Adrenal gland (tissue), 19 donors: Measurements from ENCODE around the gene DAG1. TPM values are rescaled to one million over a fixed set of nuclear protein-coding genes. Genes with fewer than 3 reads are reported as not detected.

ENCODE experiments used
- DNase-seq, 7 donors: peaks; one replicate each; pipeline ENCODE4 v3.0.0-alpha.2; 2019 to 2020
- H3K27ac ChIP-seq, 5 donors: fragments of 200-600 bp; sonication (generic) in 4 of 5; 1 replicate in 3 of 5; 2 replicates in 2 of 5; pipeline versions ENCODE4 v1.5.1 to v1.8.0; 2016 to 2020; ENCODE audit warnings: mild to moderate bottlenecking in 1 of 5
- H3K27me3 ChIP-seq: fragments of 200-600 bp; 2 replicates; pipeline ENCODE4 v1.8.0; 2021
- H3K36me3 ChIP-seq, 2 donors: fragments of 200-600 bp; replicated peaks in 1 of 2; 1 replicate in 1 of 2; 2 replicates in 1 of 2; pipeline versions ENCODE4 v1.5.1 to v1.8.0; 2018 to 2022
- H3K4me1 ChIP-seq, 2 donors: fragments of 200-600 bp; replicated peaks in 1 of 2; 1 replicate in 1 of 2; 2 replicates in 1 of 2; pipeline versions ENCODE4 v1.5.1 to v1.8.0; 2018 to 2021
- H3K4me3 ChIP-seq, 4 donors: fragments of 200-600 bp; sonication (generic) in 3 of 4; one replicate each; pipeline ENCODE4 v1.5.1; 2016 to 2018
- H3K9me3 ChIP-seq, 3 donors: fragments of 200-600 bp; sonication (generic) in 1 of 3; replicated peaks in 1 of 3; 1 replicate in 2 of 3; 2 replicates in 1 of 3; pipeline versions ENCODE4 v1.5.1 to v1.8.0; 2016 to 2021
- POLR2A ChIP-seq, 2 donors: fragments of 450-650 bp; IDR thresholded peaks; one replicate each; pipeline ENCODE4 v1.6.1; 2017; ENCODE audit warnings: antibody characterized with exemption in 2 of 2, mild to moderate bottlenecking in 2 of 2, moderate library complexity in 1 of 2
- WGBS, 4 donors: extraction: QIAGEN DNeasy Blood & Tissue Kit in 2 of 4; methylation state at CpG; one replicate each; pipeline versions ENCODE4 v1.1.5 to v1.1.7; 2013 to 2017; 5-methylcytosine and 5-hydroxymethylcytosine counted together
- intact Hi-C, 2 donors: fragments of 100-400 bp; cut with DNase I; formaldehyde crosslinking; loops; one replicate each; pipeline versions ENCODE4 v1.14.1 to v1.15.0; 2022 to 2023
- long read RNA-seq, 10 donors: library from polyadenylated mRNA in 3 of 10; unstranded in 2 of 10; stranded (forward) in 1 of 10; transcript quantifications; one replicate each; pipeline ENCODE4 v2.0.0 and lab custom pipeline, GENCODE V29; 2021 to 2026
- polyA plus RNA-seq, 3 donors: library from polyadenylated mRNA; stranded (reverse); fragments of 200-250 nt in 2 of 3; fragments of 350-450 nt in 1 of 3; fragmentation: Illumina TruSeq in 1 of 3; extraction: RNeasy Lipid Tissue Mini Kit (QIAGEN cat#74804) in 1 of 3; gene quantifications; one replicate each; pipeline ENCODE4 v1.2.3, GENCODE V29; 2013 to 2014
- total RNA-seq, 9 donors: library from RNA; depleted of rRNA in 4 of 9; stranded (reverse); fragments of >200 nt in 4 of 9; fragments of 120-200 nt in 1 of 9; fragmentation: NEBNext Ultra II Directional in 1 of 9; extraction: Animal tissue kit (Norgen Biotek cat#: 25700) in 1 of 9; gene quantifications; one replicate each; pipeline versions ENCODE4 v1.1.0 to v1.2.4, GENCODE V29; 2013 to 2023
- TF ChIP-seq, protein P1 (sequence below), 6 experiments: fragments of 450-650 bp in 4 of 6; fragments of 200-600 bp in 2 of 6; sonication (generic) in 1 of 6; IDR thresholded peaks; 1 replicate in 5 of 6; 2 replicates in 1 of 6; pipeline versions ENCODE4 v1.5.1 to v1.8.0; 2016 to 2021; ENCODE audit warnings: antibody characterized with exemption in 6 of 6, mild to moderate bottlenecking in 2 of 6, moderate library complexity in 1 of 6
- donor health status: healthy with polysubstance abuse.
- donor health status: Bipolar disorder and iron deficiency.
- donor health status: DM: yes; HTN: yes; CAD: no.
- donor health status: DM: no; HTN: no; CAD: no.
- donor health status: DM: no; HTN: no; CAD: no.
- donor health status: DM: yes; HTN: yes; CAD: no.

DAG1 gene
- total RNA-seq (100 to 1,000 TPM in 2 of 9 donors, 10 to 100 TPM in 7; 32.9 to 173 (median 78.9) TPM), polyA plus RNA-seq (10 to 100 TPM in 1 of 3 donors, 1 to 10 TPM in 2; 9.1 to 41.4 (median 9.1) TPM)
- long read RNA-seq, donor 1, full-length matches to known transcripts, result 6 of 6 reads
- long read RNA-seq, donor 1, partial matches to known transcripts, result 0 of 6 reads
- long read RNA-seq, donor 1, other reads (novel, unspliced or antisense), result 0 of 6 reads
- long read RNA-seq, donor 2, full-length matches to known transcripts, result 6 of 6 reads
- long read RNA-seq, donor 2, partial matches to known transcripts, result 0 of 6 reads
- long read RNA-seq, donor 2, other reads (novel, unspliced or antisense), result 0 of 6 reads
- long read RNA-seq, donor 3, full-length matches to known transcripts, result 4 of 4 reads
- long read RNA-seq, donor 3, partial matches to known transcripts, result 0 of 4 reads
- long read RNA-seq, donor 3, other reads (novel, unspliced or antisense), result 0 of 4 reads
- long read RNA-seq, donor 4, full-length matches to known transcripts, result 2 of 7 reads
- long read RNA-seq, donor 4, partial matches to known transcripts, result 0 of 7 reads
- long read RNA-seq, donor 4, other reads (novel, unspliced or antisense), result 5 of 7 reads
- long read RNA-seq, donor 5, full-length matches to known transcripts, result 7 of 35 reads
- long read RNA-seq, donor 5, partial matches to known transcripts, result 0 of 35 reads
- long read RNA-seq, donor 5, other reads (novel, unspliced or antisense), result 28 of 35 reads
- long read RNA-seq, donor 6, partial matches to known transcripts, result 0 of 8 reads
- long read RNA-seq, donor 6, other reads (novel, unspliced or antisense), result 8 of 8 reads
- long read RNA-seq, donor 7, full-length matches to known transcripts, result 4 of 4 reads
- long read RNA-seq, donor 7, partial matches to known transcripts, result 0 of 4 reads
- long read RNA-seq, donor 7, other reads (novel, unspliced or antisense), result 0 of 4 reads
- long read RNA-seq, donor 8, full-length matches to known transcripts, result 6 of 6 reads
- long read RNA-seq, donor 8, partial matches to known transcripts, result 0 of 6 reads
- long read RNA-seq, donor 8, other reads (novel, unspliced or antisense), result 0 of 6 reads
- long read RNA-seq, donor 9, full-length matches to known transcripts, result 5 of 5 reads
- long read RNA-seq, donor 9, partial matches to known transcripts, result 0 of 5 reads
- long read RNA-seq, donor 9, other reads (novel, unspliced or antisense), result 0 of 5 reads
- long read RNA-seq, donor 10, full-length matches to known transcripts, result 6 of 6 reads
- long read RNA-seq, donor 10, partial matches to known transcripts, result 0 of 6 reads
- long read RNA-seq, donor 10, other reads (novel, unspliced or antisense), result 0 of 6 reads

DNA sequence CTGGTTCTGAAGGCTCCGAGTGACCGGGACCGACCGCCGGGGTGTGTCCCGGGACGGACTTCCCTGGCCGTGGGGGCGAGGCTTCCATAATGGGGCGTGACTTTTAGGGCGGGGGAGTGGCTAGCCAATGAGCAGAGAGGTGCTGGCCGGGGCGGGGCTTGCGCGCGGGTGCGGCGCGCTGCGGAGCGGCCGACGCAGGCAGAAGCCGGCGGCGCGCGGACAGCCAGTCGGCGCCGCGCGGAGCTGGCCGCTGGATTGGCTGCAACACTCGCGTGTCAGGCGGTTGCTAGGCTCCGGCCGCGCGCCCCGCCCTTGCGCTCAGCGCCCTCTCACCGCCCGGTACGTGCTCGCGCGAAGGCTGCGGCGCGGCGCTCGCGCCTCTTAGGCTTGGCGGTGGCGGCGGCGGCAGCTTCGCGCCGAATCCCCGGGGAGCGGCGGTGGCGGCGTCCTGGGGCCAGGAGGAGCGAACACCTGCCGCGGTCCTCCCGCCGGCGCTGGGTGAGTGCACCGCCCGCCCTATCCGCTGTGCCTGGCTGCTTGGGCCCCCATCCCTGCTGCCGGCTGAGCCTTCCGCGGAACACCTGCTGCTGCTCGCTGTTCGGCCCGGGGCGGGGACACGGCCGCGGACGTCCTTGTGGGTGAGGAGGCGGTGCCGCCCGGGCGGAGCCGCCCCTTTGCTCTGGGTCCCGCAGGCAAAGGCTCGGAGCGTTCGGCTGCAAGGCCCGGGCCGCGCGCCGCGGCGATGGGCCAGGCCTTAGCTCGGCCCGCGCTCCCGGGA is at the start of gene DAG1:
DAG1 (plus strand) TSS at position 332 of the 778 bp plus-strand sequence. CDS start 40,268 bp downstream, outside the sequence.
- intact Hi-C loops, result no loop called here
- H3K9me3 ChIP-seq, result no peaks in the 10 kb centered on the region
- DNase-seq, result peak; percentile 98 to 99 (median 99)
- 0 to 1% (median 0%) methylated on average over 14 to 107 of the region's 108 CpGs for WGBS, 4 donors
- H3K27me3 ChIP-seq, result no peaks in the 10 kb centered on the region
- no peaks in the 10 kb centered on the region for H3K36me3 ChIP-seq
- peak within 1 kb of the TSS; percentile 3 to 77 (median 58) for H3K4me3 ChIP-seq
- peaks cover 39 to 40% of the 10 kb centered on the region in 2 donors for H3K4me1 ChIP-seq
- TF ChIP-seq POLR2A (IDR thresholded peaks at IDR 0.05), result peak; percentile 66 to 89
- TF ChIP-seq, protein P1, sequence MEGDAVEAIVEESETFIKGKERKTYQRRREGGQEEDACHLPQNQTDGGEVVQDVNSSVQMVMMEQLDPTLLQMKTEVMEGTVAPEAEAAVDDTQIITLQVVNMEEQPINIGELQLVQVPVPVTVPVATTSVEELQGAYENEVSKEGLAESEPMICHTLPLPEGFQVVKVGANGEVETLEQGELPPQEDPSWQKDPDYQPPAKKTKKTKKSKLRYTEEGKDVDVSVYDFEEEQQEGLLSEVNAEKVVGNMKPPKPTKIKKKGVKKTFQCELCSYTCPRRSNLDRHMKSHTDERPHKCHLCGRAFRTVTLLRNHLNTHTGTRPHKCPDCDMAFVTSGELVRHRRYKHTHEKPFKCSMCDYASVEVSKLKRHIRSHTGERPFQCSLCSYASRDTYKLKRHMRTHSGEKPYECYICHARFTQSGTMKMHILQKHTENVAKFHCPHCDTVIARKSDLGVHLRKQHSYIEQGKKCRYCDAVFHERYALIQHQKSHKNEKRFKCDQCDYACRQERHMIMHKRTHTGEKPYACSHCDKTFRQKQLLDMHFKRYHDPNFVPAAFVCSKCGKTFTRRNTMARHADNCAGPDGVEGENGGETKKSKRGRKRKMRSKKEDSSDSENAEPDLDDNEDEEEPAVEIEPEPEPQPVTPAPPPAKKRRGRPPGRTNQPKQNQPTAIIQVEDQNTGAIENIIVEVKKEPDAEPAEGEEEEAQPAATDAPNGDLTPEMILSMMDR (IDR thresholded peaks at IDR 0.05), result peak in 1 of 6 experiments; percentile 7
- peak within 1 kb of the TSS; percentile 84 to 99 (median 97) for H3K27ac ChIP-seq

DNA sequence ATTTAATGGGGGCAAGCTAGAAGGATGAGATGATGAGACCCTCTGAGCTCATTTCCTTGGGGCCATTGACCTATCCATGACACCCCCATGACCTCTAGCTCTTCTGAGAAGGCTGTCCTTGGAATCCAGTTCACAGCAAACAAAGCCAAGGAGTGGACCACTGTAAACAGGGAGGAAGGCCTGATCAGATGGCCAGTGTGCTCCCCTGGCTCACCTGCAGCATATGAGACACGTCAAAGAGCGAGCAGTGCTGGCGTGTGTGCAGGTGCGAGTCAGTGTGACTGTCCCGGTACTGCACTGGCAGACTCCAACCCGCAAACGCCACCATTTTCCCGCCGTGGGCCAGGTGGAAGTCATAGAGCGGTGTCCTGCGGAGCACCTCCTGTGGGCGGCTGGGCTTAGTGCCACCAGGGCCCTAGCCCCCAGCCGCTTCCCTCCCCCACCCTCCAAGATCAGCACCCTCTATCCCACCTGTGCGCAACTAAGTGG is 48.1 kb upstream of the DAG1 start:
- intact Hi-C loops, result no loop called here
- peak overlapping the region in 2 of 4 donors; percentile 13 to 51 for H3K4me3 ChIP-seq
- peaks cover 9 to 16% of the 10 kb centered on the region in 2 donors for H3K4me1 ChIP-seq
- no peak for DNase-seq
- 12 to 39% (median 20%) methylated on average over 4 to 14 of the region's 14 CpGs for WGBS, 4 donors
- H3K9me3 ChIP-seq, result no peaks in the 10 kb centered on the region
- TF ChIP-seq, protein P1 (IDR thresholded peaks at IDR 0.05), result no peak
- no peak for TF ChIP-seq POLR2A (IDR thresholded peaks at IDR 0.05)
- H3K27me3 ChIP-seq, result no peaks in the 10 kb centered on the region
- peak overlapping the region in 3 of 5 donors; percentile 49 to 77 (median 73) for H3K27ac ChIP-seq
- peaks cover 0 to 14% of the 10 kb centered on the region in 2 donors for H3K36me3 ChIP-seq

DNA sequence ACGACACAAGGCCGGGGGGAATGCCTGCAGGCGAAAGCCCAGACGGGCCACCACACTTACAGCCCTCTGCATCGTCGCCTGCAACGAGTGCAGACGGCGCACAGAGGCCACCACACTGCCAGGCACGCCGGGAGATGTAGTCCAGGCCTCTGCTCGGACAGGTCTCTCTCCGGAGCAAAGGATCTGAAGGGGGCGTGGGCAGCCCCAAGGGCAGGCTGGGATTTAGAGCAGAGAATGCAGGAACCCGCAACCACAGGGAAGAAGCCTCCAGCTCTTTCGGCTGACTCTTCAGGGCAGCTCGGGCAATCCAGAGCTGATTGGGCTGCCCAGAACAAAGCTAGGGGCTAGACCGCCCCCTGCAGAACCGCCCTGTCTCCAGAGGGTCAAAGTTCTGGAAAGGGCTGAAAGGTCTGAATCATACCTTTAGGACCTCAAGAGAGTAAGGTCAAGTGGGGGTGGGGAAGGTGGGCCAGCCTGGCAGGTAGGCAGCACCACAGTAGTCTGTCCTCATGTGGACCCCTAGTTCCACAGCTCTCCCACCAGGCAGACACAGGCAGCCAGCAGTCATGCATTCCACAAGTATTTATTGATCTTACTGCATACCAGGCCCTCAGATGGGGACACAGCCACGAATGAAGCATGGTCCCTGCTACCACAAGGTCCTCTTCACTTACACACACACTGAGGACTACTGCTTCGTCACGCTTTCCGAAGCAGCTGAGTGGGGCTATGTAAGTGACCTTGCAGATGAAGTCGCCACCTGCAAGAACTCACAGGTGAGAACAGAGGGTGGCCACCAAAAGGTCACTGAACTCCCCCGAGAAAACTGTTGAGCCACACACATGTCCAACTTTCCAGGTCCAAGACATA is 47.5 kb upstream of the DAG1 start, which contains the start of gene AMT:
AMT (minus strand) TSS at position 95 of the 870 bp plus-strand sequence; CDS start at position 72, 23 bp downstream.
- H3K4me3 ChIP-seq, result peak within 1 kb of the TSS in 2 of 4 donors; percentile 13 to 51

More for the DNA sequence above, 47.5 kb upstream of the DAG1 start, which contains the start of gene AMT:
- H3K27me3 ChIP-seq, result no peaks in the 10 kb centered on the region
- peak within 1 kb of the TSS in 3 of 5 donors; percentile 49 to 77 (median 73) for H3K27ac ChIP-seq
- peak in 6 of 7 donors; percentile 52 to 82 (median 68) for DNase-seq
- WGBS, 4 donors, result 38 to 73% (median 43%) methylated on average over 5 to 25 of the region's 25 CpGs
- TF ChIP-seq POLR2A (IDR thresholded peaks at IDR 0.05), result peak in 1 of 2 donors; percentile 14
- TF ChIP-seq, protein P1 (IDR thresholded peaks at IDR 0.05), result no peak
- H3K4me1 ChIP-seq, result peaks cover 9 to 16% of the 10 kb centered on the region in 2 donors
- H3K9me3 ChIP-seq, result no peaks in the 10 kb centered on the region
- H3K36me3 ChIP-seq, result peaks cover 0 to 14% of the 10 kb centered on the region in 2 donors
- intact Hi-C loops, result no loop called here
